Activated B cell treated with CpG ODN at 0.5 μM for 24 hours (primary cell): ENCODE results near the gene NKD2. TPM values are rescaled to one million over a fixed set of nuclear protein-coding genes. Genes with fewer than 3 reads are reported as not detected.

Source experiments
- ATAC-seq: fragments of 200-7000 bp; cut with Tn5 transposase; one replicate; pipeline ENCODE4 v1.10.0; 2021; ENCODE audit warnings: low read depth, mild to moderate bottlenecking, moderate library complexity
- CTCF ChIA-PET: fragments of 350-600 bp; sonication (Branson Sonifier 250); formaldehyde crosslinking; loops from one replicate; lab custom pipeline; 2021; ENCODE audit warnings: antibody characterized with exemption; lab: Charles Lee
- POLR2A ChIA-PET: fragments of 350-600 bp; sonication (Branson Sonifier 250); formaldehyde crosslinking; loops from one replicate; lab custom pipeline; 2021; ENCODE audit warnings: antibody characterized with exemption; lab: Charles Lee
- DNase-seq: peaks from one replicate; pipeline ENCODE4 v3.0.0; 2022
- H3K27ac Mint-ChIP-seq: one replicate; pipeline ENCODE4 v1.8.0; 2020; ENCODE audit warnings: mixed read lengths
- H3K27me3 Mint-ChIP-seq: one replicate; pipeline ENCODE4 v1.8.0; 2021; ENCODE audit warnings: mixed read lengths
- H3K36me3 Mint-ChIP-seq: one replicate; pipeline ENCODE4 v1.8.0; 2021; ENCODE audit warnings: low read depth, mixed read lengths
- H3K4me1 Mint-ChIP-seq: one replicate; pipeline ENCODE4 v1.8.0; 2021; ENCODE audit warnings: mixed read lengths
- H3K4me3 Mint-ChIP-seq: one replicate; pipeline ENCODE4 v1.8.0; 2020; ENCODE audit warnings: mild to moderate bottlenecking, mixed read lengths
- H3K9me3 Mint-ChIP-seq: one replicate; pipeline ENCODE4 v1.8.0; 2020; ENCODE audit warnings: mixed read lengths
- CTCF ChIP-seq: fragments of 200-600 bp; IDR thresholded peaks from one replicate; pipeline ENCODE4 v1.8.0; 2022; ENCODE audit warnings: antibody characterized with exemption, mild to moderate bottlenecking
- intact Hi-C: fragments of 100-400 bp; cut with micrococcal nuclease; formaldehyde crosslinking; loops from one replicate; pipeline ENCODE4 v1.15.1; 2024
- total RNA-seq: library from RNA; stranded (reverse); gene quantifications from 2 replicates; pipeline ENCODE4 v1.2.3, GENCODE V29; 2022

The NKD2 gene
- total RNA-seq, 1 donor from 2014 or later: 0.16 TPM

- H3K27ac Mint-ChIP-seq: no peak overlapping the region
- intact Hi-C loops: no loop called here
Measured at GRCh38 chr5:1015507-1015906, 6.9 kb downstream of the NKD2 start.

GRCh38 chr5:1016036-1016435 lies 7.4 kb downstream of the NKD2 start:
- Mint-ChIP-seq H3K27ac (no peak overlapping the region), H3K36me3 (no peaks in the 10 kb centered on the region), H3K9me3 (no peaks in the 10 kb centered on the region), H3K4me3 (no peak overlapping the region), H3K27me3 (peaks cover 10% of the 10 kb centered on the region), H3K4me1 (no peaks in the 10 kb centered on the region)
- no peak for DNase-seq
- CTCF ChIA-PET: no interaction called here
- POLR2A ChIA-PET: no interaction called here
- TF ChIP-seq CTCF: no peak
- intact Hi-C loops: no loop called here
- ATAC-seq: no peak

More at GRCh38 chr5:1015507-1015906, 6.9 kb downstream of the NKD2 start:
- TF ChIP-seq CTCF: no peak
- Mint-ChIP-seq H3K4me1 (no peaks in the 10 kb centered on the region), H3K4me3 (no peak overlapping the region), H3K36me3 (no peaks in the 10 kb centered on the region), H3K9me3 (no peaks in the 10 kb centered on the region), H3K27me3 (peaks cover 13% of the 10 kb centered on the region)
- POLR2A ChIA-PET: no interaction called here
- ATAC-seq (no peak), DNase-seq (no peak)
- CTCF ChIA-PET: no interaction called here

GRCh38 chr5:1016476-1016875 lies 7.9 kb downstream of the NKD2 start:
- intact Hi-C loops: no loop called here
- no peak for ATAC-seq
- H3K4me1 Mint-ChIP-seq: no peaks in the 10 kb centered on the region
- no peaks in the 10 kb centered on the region for H3K36me3 Mint-ChIP-seq
- CTCF ChIA-PET: no interaction called here
- no peak overlapping the region for H3K4me3 Mint-ChIP-seq
- peaks cover 6% of the 10 kb centered on the region for H3K27me3 Mint-ChIP-seq
- POLR2A ChIA-PET: no interaction called here
- TF ChIP-seq CTCF: no peak
- no peak for DNase-seq
- no peak overlapping the region for H3K27ac Mint-ChIP-seq
- H3K9me3 Mint-ChIP-seq: no peaks in the 10 kb centered on the region

- H3K27ac Mint-ChIP-seq: no peak overlapping the region
- POLR2A ChIA-PET: interaction anchor here (0.6 kb wide), 1 partner anchor 98 kb away, joined by 3 read pairs; no protein-coding TSS in a partner anchor
- intact Hi-C loops: no loop called here
- DNase-seq (no peak), ATAC-seq (no peak)
- no peaks in the 10 kb centered on the region for H3K36me3 Mint-ChIP-seq
- no peaks in the 10 kb centered on the region for H3K4me1 Mint-ChIP-seq
- H3K9me3 Mint-ChIP-seq: no peaks in the 10 kb centered on the region
- CTCF ChIA-PET: no interaction called here
- H3K27me3 Mint-ChIP-seq: peaks cover under 1% of the 10 kb centered on the region
- H3K4me3 Mint-ChIP-seq: no peak overlapping the region
- TF ChIP-seq CTCF: no peak
Measured at GRCh38 chr5:1017056-1017455, 8.5 kb downstream of the NKD2 start.

- Mint-ChIP-seq H3K27me3 (no peaks in the 10 kb centered on the region), H3K4me1 (no peaks in the 10 kb centered on the region), H3K36me3 (no peaks in the 10 kb centered on the region), H3K9me3 (no peaks in the 10 kb centered on the region), H3K4me3 (no peak overlapping the region), H3K27ac (no peak overlapping the region)
- intact Hi-C loops: no loop called here
- ChIA-PET CTCF (no interaction called here), POLR2A (interaction anchor here (0.6 kb wide), 1 partner anchor 99 kb away, joined by 3 read pairs; no protein-coding TSS in a partner anchor)
- DNase-seq (no peak), ATAC-seq (no peak)
- TF ChIP-seq CTCF: no peak
Measured at GRCh38 chr5:1017691-1018455, 9.3 kb downstream of the NKD2 start.
